HG03342 (cell line): ENCODE measurements around the gene NKX6-2.
"Not testable (repeated sequence)": the region's sequence is repeated elsewhere in the genome, so short reads cannot be mapped to it uniquely, and the experiment has no call there.

Experiments
- ATAC-seq: cut with Tn5 transposase; IDR thresholded peaks from one replicate; pipeline ENCODE4 v1.9.1; 2021; ENCODE audit warnings: mild to moderate bottlenecking, moderate library complexity; ENCODE audit not compliant: unreplicated experiment

Gene NKX6-2

DNA sequence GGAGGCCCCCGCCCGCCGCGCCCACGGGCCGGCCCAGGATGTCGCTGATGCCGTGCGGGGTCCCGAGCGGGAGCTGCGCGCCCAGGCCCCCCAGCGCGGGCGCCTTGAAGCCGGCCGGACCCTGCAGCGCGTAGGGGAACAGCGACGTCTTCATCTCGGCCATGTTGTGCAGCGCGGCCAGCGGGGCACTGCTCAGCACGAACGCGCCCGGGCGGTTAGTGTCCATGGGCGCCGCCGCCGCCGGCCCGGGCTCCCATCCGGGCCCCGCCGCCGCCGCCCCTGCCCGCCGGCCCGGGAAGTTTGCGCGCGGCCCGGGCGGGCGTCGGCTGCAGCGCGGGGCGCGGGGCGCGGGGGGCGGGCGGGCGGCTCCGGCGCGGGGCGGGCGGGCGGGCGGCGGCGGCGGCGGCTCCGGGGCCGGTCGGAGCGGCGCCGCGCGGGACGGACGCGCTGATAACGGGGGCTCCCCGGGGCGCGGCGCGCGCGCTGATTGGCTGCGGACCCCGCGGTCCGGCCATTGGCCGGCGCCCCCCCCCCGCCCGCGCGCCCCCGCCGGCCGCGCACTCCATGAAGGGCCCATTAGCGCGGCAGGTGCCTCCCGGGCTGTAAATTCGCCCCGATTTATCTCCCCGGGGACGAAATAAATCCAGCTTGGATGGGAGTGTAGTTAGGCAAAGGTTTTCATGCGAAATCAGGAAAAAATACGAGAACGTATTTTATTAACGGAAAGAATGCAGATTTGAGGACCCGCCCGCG, at the start of gene NKX6-2:
Gene NKX6-2 (minus strand): TSS at position 425 of the 753 bp plus-strand sequence. CDS start 199 bp downstream, at position 226.
- no peak for ATAC-seq

DNA sequence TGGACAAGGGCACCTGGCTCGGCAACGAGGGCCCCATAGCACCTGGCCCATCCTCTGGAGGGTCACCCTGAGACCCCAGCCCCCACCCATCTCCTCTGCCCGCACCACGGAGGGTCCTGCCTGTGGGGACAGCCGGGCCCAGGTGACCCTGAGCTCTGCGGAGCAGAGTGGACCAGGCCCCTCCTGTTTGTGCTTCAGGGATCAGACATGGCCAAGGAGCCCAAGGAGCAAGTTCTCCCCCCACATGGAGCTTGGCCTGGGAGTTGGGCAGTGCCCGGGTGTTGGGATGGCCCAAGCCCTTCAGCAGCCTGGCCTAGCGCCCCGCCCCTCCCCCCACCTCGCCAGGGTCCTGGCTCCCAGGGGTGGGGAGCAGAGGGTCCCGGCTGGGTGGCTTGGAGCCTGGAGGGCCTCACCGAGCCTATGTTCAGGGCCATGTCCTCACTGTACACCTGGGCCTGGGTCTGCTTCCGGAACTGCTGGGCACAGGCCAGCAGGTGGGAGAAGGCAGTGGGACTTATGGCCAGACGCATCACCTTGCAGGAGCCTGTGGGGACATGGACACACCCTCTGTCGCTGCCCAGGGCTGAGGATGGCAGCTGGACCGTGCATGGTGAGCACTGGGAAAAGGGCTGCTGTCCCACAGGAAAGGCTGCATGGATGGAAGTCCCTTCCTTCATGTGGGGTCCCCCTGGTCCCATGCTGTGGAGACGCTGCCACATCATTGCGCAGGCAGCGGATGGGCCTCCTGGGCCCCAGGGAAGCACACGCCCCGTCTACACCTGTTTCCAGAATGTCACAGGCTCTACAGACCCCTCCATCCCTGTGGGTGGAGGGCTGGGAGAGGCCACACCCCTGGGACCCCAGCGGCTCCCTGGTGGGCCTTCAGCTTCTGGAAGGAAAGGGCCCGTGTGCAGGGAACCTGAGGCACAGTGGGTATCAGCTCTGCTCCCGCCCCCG, 49.2 kb upstream of the NKX6-2 start:
- no peak for ATAC-seq

DNA sequence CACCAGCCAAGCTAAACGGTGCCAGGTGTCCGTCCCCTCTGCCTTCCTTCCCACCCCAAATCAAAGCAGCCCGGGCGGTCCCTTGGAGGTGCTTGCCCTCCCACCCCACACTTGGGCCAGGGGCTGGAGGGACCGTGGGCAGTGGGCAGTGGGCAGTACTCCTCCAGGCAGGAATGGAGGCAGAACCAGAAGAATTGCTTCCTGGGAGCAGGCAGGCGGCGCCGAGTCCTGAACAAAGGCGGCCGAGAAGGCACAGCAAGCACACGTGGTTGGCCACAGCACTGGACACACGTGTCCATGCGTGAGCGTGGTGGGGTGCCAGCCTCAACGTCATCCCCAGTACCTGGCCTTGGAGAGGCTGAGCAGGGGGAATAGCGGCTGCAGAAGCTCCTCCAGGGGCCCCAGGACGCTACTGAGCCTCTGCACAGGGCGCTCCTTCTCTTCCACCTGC, 48.4 kb upstream of the NKX6-2 start:
- ATAC-seq = no peak

DNA sequence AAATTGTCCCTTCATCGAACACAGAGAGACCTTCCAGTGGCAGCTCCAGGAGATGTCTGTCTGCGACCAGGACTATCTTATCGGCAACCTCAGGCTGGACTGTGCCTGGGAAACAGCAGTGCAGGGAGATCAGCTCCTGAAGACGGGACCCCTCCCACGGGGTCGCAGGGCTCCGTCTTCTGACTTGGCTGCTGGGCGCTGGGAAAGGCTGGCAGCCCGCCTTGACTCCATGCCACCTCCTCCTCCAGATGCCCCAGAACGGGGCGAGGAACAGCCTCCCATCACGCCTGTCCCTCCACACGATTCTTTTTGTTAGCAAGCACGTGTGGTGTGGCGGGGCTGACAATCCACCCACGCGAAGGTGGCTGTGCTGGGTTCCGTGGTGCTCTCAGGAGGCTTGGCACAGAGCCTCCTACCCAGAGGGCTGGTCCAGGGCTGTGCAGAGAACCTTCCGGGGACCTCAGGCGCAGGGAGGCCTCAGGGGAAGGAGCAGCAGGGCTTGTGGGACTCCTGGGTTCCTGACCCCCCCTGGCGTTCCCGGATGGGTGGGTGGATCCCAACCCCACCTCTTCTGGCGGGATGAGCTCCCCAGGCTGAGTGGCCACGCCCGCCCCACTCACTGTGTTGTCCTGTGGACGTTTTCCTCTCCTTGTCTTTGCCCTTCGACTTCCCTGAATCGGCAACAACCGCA, 47.6 kb upstream of the NKX6-2 start:
- no peak for ATAC-seq

DNA sequence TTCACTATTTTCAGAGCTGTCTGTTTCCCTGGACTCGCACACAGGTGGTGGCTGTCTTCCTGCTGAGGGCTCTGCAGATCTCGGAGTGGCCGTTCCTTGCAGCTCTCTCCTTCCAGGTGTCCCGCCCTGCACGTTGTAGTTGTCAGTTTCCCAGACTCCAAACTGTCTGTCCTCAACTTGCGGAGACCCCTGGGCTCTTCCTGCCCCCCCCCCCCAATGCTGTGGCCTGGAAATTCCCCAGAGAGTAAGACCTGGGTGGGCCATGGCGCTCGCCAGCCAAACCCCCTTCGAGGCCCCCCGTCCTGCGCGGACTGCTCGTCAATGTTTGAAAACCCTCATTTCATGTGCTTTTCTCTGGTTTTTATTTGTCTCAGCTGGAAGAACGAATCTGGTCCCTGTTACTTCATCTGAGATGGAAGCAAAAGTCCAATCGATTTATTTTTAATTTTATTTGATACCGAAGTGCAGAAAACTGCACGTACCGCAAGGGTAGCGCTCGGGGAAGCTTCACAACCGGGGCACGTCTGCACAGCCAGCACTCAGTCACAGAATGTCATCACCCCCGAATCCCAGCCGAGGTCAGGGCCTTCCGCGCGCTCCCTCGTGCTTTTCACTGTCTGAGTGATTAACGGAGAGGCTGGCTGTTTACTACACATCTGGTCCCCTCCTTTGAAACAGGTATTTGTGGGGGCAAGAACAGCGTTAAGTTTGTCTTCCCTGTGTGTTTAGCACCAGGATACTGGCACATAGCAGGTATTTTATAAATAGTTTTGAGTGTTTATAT, 46.4 kb upstream of the NKX6-2 start:
- ATAC-seq = no peak

DNA sequence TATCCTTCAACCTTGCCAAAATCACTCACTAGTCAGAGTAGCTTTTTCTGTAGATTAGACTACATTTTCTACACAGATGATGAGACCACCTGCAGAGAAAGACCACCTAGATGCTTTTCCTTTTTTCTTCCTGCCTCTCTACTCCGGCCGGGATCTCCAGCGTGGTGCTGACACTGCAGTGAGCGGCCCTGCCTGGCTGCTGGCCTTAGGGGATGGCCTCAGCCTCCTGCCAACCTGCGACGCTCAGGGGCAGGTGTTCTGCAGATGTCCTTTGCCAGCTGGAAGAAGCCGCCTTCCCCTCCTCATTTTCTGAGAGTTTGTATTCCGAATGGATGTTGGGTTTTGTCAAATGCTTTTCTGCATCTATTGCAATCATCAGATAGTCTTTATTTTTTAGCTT, 43.5 kb upstream of the NKX6-2 start:
- ATAC-seq = no peak

DNA sequence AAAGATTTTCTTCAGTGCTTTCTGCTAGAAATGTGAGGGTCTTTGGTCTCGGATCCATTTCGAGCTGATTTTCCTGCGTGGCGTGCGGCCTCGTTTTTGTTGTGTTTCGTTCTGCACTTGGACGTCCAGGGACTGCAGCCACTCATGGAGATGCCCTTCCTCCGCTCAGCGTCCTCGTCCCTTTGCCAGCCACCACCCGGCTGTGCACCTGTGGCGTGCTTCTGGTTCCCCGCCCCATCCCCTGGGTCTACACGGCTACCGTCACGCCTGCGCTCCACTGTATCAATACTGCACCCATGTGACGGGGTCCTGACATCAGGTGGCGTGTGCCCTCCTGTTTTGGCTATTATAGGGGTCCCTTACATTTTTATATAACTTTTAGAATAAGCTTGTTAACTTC, 42.7 kb upstream of the NKX6-2 start:
- no peak for ATAC-seq

DNA sequence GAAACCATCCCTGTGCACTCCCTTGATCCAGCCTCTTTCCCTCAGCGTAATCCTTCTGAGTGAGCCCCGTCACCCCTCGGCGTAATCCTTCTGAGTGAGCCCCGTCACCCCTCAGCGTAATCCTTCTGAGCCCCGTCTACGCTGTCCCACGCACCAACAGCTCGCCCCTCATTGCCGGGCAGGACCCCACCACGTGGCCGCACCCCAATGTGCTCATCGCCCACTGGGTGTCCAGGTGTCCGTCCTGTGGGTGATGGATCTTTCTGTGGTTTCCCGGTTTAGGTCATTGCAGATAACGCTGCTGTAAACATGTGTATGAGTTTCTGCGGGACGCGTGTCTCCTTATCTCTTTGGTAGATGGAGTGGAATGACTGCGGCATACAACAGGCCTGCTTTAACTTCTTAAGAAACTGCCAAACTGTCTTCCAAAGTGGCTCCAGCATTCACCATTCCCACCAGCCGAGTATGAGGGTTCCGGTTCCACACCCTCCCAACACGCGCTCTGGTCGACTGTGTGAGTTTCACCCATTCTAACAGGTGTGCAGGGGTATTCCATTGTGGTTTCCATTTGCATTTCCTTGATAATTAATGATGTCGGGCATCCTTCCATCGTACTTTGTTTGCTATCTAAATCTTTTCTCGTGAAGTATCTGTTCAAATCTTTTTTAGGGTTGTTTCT, 42.1 kb upstream of the NKX6-2 start:
- ATAC-seq = no peak

DNA sequence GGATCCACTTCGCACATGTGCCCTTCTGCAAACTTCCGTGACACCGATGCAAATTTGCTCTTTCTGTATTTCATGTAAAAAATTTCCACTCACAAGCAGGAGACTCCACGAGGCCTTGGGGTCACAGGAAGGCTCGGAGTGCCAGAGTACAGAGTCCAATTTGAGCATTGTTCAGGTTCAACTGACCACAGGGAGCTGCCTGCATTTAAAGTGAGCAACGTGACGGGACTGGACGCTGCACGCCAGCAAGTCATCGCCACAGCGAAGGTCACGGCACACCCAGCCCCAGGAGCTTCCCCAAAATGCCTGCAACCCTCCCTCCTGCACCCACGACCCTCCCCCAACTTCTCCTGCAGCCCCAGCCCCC, 41.5 kb upstream of the NKX6-2 start:
- ATAC-seq = no peak

DNA sequence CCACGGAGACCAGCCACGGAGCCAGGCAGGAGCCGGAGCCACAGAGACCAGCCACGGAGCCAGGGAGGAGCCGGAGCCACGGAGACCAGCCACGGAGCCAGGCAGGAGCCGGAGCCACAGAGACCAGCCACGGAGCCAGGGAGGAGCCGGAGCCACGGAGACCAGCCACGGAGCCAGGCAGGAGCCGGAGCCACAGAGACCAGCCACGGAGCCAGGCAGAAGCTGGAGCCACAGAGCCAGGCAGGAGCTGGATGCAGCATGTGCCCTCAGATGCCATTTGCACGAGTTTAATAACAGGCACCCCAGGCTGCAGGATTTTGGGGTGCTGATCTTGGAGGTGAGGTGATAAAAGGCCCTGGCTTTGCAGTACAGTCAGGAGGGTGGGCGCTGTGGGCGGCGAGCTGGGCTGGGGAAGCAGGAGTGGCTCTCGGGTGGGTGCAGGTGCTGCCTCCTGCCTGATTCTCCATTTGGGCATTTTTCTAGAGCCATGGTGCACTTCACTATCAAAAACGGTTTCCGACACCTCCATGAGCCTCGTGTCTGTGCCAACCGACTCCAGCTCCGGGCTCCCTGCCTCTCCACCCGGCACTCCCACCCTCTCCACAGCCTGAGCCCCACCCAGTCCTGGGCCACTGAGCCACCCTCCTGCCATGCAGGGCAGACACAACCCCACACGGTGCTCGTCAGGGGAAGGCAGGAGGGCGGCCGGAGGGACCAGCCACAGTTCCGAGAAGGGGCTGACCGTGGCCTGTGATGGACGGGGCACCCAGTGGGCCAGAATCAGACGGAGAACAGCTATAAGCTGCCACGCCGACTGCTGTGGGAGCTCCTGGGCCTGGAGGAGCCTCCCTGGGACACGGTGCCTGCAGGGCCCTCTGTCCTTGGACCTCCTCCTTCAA, 40.8 kb upstream of the NKX6-2 start:
- no peak for ATAC-seq

DNA sequence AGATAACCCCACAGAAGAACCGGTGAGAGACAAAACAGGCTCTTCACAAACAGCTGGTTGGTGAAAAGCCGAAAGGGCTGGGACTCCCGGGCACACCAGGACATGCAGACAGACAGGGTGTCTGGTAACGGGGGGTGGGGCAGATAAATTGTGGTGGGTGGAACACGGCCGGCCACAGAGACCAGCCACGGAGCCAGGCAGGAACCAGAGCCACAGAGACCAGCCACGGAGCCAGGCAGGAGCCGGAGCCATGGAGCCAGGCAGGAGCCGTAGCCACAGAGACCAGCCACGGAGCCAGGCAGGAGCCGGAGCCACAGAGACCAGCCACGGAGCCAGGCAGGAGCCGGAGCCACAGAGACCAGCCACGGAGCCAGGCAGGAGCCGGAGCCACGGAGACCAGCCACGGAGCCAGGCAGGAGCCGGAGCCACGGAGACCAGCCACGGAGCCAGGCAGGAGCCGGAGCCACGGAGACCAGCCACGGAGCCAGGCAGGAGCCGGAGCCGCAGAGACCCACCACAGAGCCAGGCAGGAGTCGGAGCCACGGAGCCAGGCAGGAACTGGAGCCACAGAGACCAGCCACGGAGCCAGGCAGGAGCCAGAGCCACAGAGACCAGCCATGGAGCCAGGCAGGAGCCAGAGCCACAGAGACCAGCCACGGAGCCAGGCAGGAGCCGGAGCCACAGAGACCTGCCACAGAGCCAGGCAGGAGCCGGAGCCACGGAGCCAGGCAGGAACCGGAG, 40.0 kb upstream of the NKX6-2 start:
- not testable (repeated sequence) for ATAC-seq

DNA sequence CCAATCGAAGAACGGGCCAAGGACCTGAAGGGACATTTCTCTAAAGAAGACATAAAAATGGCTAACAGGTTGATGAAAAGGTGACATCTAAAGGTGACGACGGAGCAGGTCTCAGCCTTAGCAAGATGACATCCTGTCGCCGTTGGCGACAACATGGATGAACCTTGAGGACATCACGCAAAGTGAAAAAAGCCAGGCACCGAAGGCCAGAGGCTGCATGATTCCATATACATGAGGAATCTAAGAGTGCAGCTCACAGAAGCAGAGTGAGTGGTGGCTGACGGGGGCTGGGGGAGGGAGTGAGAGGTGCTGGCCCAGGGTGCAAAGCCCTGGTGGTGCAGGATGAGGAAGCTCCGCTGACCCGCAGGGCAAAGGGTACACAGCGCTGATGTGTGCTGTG, 34.1 kb upstream of the NKX6-2 start:
- no peak for ATAC-seq

DNA sequence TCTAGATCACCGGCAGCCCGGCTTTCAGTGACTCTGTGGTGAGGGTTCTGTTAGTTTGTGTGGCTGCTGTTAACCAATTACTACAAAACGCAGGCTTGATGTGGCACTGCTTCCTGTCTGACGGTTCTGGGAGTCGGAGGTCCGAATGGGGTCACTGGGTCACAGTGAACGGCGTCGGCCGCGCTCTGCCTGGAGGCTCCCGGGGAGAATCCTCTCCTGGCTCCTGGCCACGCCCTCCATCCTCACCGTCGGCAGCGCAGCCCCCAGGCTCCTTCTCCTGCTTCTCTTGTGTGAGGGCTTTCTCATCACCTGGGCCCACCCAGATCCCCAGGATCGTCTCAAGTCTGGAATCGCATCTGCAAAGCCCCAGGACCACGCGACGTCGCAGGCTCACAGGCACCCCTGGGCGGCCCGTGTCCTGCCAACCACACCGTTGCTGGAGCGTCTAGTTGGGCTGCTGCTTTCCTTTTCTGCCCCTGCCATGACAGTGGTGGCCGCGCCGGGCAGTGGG, 31.8 kb upstream of the NKX6-2 start:
- ATAC-seq = no peak

DNA sequence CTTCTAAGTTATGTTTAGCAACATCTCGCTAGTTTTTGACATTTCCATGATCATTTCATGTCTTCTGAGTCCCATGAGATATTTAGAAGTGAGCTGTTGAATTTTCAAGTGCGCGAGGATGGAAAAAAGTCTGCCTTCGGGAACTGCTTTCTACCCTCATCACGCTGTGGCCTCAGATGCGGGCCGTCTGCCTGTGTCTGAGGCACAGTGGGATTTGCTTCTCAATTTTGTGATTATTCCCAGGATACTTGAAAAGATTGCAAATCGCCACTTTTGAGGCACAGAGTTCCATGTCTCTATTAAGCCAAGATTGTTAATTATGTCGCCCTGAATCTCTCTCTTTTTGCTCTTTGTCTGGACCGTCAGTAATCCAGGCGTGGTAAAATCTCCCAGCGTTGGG, 30.8 kb upstream of the NKX6-2 start:
- ATAC-seq = no peak

DNA sequence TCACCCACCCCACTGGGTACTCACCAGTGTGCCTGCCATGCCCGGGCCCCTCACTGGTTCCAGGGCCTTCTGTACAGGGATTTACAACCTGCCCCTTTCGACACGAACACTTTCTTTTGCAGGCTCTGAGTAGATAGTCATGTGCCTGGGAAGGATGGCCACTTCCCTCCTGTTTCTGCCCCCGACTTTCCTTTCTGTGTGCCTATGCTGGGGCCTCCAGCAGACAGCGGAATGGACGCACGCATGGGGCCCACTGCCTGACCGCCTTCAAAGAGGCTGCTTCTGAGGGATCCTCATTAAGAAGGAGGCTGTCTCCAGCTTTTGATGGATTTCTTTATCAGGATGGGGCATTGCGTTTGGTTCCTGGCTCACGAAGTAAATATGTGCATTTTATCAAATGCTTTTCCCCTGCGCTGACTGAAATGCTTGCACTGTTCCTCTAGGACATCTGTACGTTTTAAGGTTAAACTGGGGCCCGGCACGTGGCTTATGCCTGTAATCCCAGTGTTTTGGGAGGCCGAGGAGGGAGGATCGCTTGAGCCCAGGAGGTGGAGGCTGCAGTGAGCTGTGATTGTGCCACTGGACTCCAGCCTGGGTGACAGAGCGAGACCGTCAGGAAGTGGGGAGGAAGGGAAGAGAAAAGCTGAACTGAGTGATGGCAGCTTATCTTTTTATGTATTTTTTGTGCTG, 29.4 kb upstream of the NKX6-2 start:
- no peak for ATAC-seq

DNA sequence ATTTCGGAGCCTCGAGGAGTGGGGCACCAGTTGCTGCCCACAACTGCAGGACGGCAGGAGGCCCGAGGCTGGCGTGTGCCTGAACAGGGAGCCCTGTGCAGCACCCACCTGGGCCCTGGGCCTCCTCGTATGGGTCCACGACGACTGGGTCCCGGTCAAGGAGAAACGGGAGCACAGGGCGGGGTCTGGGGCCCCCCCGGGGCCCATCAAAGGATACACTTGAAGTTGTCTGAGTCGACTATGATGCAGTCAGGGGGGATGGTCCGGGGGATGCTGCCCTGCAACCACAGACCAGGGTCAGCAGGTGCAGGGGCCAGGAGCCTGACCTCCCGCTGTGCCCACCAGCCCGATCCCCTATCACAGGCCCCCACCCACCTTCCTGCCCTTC, 28.5 kb upstream of the NKX6-2 start:
- no peak for ATAC-seq
